Left cardiac atrium (tissue), 4 donors: ENCODE data around the gene TDRD12. TPM values are rescaled to one million over a fixed set of nuclear protein-coding genes. Genes with fewer than 3 reads are reported as not detected.
"Not testable (repeated sequence)": the region's sequence is repeated elsewhere in the genome, so short reads cannot be mapped to it uniquely, and the experiment has no call there.

Experiments
- ATAC-seq, 2 donors: fragments of 200-7000 bp; cut with Tn5 transposase; one replicate each; pipeline ENCODE4 v1.9.1; 2020; ENCODE audit warnings: mild to moderate bottlenecking in 2 of 2, moderate library complexity in 2 of 2
- DNase-seq: peaks from one replicate; pipeline ENCODE4 v3.0.0-alpha.2; 2020
- intact Hi-C, 2 donors: fragments of 100-400 bp; cut with DNase I; formaldehyde crosslinking; loops; one replicate each; pipeline versions ENCODE4 v1.14.1 to v1.15.1; 2022 to 2023
- total RNA-seq, 2 donors: library from RNA; stranded (reverse); fragmentation: NEBNext Ultra II Directional; extraction: Animal tissue kit (Norgen Biotek cat#: 25700); gene quantifications; one replicate each; pipeline ENCODE4 v1.2.1, GENCODE V29; 2021
- donor health status: DM: no; HTN: yes; CAD: no.
- donor health status: DM: no; HTN: yes; CAD: no; lungs with severe emphysema.
- donor health status: DM: yes; HTN: yes; CAD: no.
- donor health status: Dilated cardiomyopathy.

The TDRD12 gene
- total RNA-seq, 2 donors from 2014 or later = 0.24 TPM; not detected in 1

DNA sequence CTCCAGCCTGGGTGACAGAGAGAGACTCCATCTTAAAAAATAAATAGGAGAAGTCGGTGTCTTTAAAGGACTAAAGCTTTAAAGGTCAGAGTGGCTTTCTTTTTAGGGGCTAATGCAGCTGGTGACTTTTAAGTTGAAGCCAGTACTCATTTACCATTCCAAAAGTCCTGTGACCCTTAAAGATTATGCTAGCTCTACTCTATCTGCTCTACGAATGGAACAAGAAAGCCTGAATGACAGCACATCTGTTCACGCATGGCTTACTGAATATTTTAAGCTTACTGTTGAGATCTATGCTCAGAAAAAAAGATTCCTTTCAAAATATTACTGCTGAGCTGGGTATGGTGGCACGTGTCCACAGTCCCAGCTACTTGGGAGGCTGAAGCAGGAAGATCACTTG lies 16.4 kb downstream of the TDRD12 start:
- intact Hi-C loops = no loop called here
- no peak for DNase-seq
- ATAC-seq = no peak

DNA sequence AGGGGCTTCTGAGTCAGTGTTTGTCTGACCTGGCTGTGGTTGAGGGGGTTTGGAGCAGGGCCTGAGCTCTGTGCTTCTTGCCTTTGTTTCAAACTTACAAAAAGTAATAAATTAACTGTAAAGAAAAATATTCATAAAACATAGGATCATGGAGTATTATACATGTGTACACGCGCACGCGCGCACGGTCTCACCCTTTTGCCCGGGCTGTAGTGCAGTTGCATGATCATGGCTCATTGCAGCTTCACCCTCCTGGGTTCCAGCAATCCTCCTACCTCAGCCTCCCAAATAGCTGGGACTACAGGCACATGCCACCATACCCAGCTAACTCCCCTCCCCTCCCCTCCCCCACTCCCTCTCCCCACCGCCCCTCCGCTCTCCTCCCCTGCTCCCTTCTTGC lies 23.5 kb downstream of the TDRD12 start:
- ATAC-seq (no peak), DNase-seq (no peak)
- intact Hi-C loops = no loop called here

GRCh38 chr19:32743447-32743846 lies 23.9 kb downstream of the TDRD12 start:
- DNase-seq (no peak), ATAC-seq (no peak)
- intact Hi-C loops = no loop called here

GRCh38 chr19:32744555-32745325 lies 25.2 kb downstream of the TDRD12 start:
- intact Hi-C loops = no loop called here
- no peak for DNase-seq
- no peak for ATAC-seq

DNA sequence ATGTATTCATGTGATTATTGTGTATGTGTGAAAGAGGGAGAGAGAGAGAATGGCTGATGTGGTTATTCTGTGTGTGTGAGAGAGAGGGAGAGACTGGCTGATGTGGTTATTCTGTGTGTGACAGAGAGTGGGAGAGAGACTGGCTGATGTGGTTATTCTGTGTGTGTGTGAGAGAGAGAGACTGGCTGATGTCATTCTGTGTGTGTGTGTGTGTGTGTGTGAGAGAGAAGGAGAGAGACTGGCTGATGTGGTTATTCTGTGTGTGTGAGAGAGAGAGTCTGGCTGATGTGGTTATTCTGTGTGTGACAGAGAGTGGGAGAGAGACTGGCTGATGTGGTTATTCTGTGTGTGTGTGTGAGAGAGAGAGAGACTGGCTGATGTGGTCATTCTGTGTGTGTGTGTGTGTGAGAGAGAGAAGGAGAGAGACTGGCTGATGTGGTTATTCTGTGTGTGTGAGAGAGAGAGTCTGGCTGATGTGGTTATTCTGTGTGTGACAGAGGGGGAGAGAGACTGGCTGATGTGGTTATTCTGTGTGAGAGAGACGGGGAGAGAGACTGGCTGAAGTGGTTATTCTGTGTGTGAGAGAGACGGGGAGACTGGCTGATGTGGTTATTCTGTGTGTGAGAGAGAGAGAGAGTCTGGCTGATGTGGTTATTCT lies 26.2 kb downstream of the TDRD12 start:
- intact Hi-C loops, DNase-seq, ATAC-seq: not testable (repeated sequence)

- ATAC-seq, DNase-seq, intact Hi-C loops: not testable (repeated sequence)
These were observed 27.1 kb downstream of the TDRD12 start for GRCh38 chr19:32746631-32747196.

DNA sequence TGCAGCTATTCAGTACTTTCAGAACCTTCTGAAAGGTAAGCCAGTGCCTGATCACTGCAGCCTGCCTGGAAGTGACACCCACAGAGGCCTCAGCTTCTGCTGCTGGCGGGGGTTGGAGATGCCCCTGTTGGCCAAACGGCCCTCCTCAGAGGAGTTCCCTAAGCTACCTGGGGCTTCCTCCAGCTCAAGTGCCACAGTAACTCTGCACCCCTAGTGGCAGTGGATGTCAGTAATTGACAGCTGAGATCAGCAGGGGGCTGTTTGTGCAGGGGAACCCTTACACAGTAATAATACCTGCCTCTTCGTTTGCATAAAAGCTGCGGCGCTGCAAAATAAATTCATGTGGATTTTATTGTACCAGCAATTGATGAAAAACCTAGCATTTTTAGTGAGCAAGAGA lies 28.9 kb downstream of the TDRD12 start:
- ATAC-seq = no peak
- no peak for DNase-seq
- intact Hi-C loops = no loop called here

DNA sequence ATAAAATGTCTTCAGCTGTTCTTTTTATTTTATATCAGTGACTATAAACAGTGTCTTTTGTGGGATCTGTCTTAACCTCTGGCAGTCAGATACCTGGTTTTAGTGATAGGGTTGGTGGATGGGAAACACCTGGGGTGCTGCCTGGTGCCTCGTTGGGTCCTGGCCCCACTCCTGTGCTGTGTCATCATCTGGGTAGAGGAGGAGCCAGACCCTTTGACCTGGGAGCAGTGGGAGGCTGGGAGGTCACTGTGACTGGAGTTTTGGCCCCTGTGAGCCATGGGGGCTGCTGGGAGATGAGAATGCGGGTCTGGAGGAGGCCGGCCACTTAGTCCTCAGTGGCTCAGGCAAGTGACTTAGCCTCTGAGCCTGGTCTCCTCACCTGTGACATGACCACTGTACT lies 29.4 kb downstream of the TDRD12 start:
- DNase-seq = no peak
- intact Hi-C loops = no loop called here
- ATAC-seq = no peak

DNA sequence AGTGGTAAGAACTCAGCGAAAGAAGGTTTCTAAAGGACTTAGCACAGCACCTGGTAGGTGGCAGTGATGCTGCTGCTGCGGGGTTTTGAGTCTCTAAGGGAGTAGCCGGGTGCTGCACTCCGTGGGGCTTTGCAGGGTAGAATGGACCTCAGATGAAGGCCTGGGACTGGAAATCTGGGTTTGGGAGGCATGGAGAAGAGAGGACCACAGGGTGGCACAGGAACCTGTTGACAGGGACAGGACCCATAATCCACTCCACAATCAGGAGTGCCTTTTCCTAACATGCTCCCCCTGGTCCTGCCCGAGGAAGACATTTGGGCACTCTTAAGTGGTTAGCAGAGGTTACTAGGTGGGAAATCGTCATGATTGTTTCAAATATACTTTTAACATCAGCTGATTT lies 29.8 kb downstream of the TDRD12 start:
- ATAC-seq = no peak
- DNase-seq = no peak
- intact Hi-C loops = no loop called here

- intact Hi-C loops = no loop called here
- DNase-seq (no peak), ATAC-seq (no peak)
These were observed 31.0 kb downstream of the TDRD12 start for GRCh38 chr19:32750441-32751055.

- intact Hi-C loops = no loop called here
- DNase-seq = no peak
- ATAC-seq = no peak
These were observed 31.5 kb downstream of the TDRD12 start for GRCh38 chr19:32751066-32751465.

DNA sequence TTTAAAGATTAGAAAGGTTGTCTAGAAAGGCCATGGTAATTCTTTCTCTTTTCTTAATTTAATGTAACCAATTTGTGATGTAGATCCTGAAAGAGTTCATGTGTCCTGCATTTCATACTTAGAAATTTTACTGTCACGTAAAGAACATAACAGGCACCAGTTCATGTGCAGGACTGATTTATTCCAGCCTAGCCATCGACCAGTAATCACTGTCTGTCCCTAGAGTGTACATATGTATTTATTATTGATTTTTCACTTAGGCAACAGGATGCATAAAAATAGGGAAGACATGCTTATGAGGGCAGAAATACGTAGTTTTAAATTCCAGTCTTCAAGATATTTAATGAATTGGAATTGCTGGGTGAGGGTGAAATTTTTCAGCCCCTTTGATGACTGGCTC lies 37.6 kb downstream of the TDRD12 start:
- DNase-seq (no peak), ATAC-seq (no peak)
- intact Hi-C loops = no loop called here

DNA sequence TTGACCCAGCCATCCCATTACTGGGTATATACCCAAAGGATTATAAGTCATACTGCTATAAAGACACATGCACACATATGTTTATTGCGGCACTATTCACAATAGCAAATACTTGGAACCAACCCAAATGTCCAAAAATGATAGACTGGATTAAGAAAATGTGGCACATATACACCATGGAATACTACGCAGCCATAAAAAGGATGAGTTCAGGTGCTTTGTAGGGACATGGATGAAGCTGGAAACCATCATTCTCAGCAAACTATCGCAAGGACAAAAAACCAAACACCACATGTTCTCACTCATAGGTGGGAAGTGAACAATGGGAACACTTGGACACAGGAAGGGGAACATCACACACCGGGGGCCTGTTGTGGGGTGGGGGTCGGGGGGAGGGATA lies 45.8 kb downstream of the TDRD12 start:
- DNase-seq, intact Hi-C loops, ATAC-seq: not testable (repeated sequence)

DNA sequence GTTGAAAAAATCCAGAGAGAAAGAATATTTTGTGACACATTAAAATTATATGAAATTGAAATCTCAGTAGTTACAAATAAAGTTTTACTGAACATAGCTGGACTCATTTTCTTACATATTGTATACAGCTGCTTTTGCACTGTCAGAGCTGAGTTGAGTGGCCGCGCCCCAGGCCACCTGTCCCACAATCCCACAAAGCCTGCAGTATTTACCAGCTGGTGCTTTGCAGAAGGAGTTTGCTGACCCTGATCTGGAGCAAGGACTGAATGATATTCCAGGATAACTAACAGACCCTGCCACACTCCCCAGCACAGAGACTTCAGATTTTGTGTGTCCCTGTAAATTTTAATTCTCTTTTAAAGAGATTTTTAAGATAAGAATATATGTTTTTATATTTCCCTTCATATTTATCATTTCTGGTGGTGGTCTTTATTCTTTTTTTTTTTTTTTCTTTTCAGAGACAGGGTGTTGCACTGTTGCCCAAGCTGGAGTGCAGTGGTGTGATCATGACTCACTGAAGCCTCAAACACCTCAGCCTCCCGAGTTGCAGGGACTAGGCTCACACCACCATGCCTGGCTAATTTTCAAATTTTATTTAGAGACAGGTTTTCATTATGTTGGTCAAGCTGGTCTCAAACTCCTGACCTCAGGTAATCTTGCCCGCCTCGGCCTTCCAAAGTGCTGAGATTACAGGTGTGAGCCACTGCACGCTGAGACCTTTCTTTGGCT lies 48.5 kb downstream of the TDRD12 start:
- intact Hi-C loops = no loop called here
- DNase-seq (no peak), ATAC-seq (no peak)

- intact Hi-C loops = no loop called here
- DNase-seq = no peak
- no peak for ATAC-seq
These were observed 52.0 kb downstream of the TDRD12 start for GRCh38 chr19:32771596-32771995.

DNA sequence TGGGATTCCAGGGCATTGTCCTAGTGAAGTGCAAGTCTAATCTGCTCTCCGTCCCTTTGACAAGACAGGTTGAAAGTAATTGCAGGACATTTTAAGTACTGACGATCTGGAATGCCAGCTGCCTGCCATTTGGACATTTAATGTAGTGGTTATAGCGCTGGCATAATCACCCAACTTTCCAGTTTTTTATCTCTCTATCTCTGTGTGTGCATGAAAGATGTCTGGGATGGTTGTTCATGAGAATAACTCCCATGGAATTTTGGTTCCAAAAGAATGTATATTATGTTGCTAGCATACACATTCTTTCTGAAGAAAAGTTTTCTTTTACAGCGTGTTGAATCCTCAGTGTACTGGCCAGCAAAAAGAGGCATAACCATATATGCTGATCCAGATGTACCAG lies 53.6 kb downstream of the TDRD12 start:
- ATAC-seq (no peak), DNase-seq (no peak)
- intact Hi-C loops = no loop called here

DNA sequence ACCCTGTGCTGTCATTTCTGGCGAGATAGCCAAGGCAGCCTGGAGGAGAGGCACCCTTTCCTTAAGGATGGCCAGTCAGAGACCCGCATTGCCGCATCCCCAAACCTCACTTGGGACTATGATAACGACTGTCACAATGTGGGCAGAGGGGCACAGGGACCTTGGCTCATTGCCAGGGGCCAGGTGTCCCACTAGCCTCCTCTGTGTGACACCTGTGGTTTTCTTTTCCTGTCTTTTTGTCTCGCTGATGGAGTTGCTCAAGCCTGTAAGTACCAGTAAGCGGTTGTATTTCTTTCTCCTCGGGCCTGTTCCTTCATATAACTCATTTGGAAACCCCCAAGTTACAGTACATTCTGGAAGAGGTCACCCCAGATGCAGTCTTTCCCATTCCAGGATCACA lies 59.5 kb downstream of the TDRD12 start:
- intact Hi-C loops = no loop called here
- DNase-seq (no peak), ATAC-seq (no peak)

DNA sequence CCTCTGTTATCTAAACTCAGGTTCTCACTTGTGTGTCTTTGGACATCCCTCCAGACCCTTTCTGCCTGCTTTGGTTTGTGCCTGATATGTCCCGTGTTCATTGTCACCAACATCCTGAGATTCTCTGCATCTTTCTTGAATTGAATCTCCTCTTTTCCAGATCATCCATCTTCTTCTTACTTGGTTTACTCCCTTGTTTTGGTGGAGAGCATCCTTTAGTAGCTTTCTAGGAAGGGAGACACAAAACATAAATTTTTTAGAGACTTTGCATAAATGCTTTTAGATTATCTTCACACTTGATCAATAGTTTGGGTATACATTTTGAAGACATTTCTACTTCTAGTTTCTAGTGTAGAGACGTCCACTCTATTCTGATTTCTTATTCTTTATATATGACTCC lies 61.7 kb downstream of the TDRD12 start:
- DNase-seq (no peak), ATAC-seq (no peak)
- intact Hi-C loops = no loop called here

DNA sequence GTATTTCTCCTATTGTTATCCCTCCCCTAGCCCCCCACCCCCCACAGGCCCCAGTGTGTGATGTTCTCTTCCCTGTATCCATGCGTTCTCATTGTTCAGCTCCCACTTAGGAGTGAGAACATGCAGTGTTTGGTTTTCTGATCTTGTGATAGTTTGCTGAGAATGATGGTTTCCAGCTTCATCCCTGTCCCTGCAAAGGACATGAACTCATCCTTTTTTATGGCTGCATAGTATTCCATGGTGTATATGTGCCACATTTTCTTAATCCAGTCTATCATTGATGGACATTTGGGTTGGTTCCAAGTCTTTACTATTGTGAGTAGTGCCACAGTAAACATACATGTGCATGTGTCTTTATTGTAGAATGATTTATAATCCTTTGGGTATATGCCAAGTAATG lies 62.5 kb downstream of the TDRD12 start:
- DNase-seq, intact Hi-C loops, ATAC-seq: not testable (repeated sequence)
